Eye (tissue), 1 donor: ENCODE results near the gene ADAMTS17.
"Not testable (repeated sequence)": the region's sequence is repeated elsewhere in the genome, so short reads cannot be mapped to it uniquely, and the experiment has no call there.

Experiments used
- DNase-seq: peaks from one replicate; pipeline ENCODE4 v3.0.0-alpha.2; 2015

Gene ADAMTS17

GRCh38 chr15:100341750-100342560 lies at the start of gene ADAMTS17:
Gene ADAMTS17, minus strand, starts transcription at chr15:100341975. Its CDS starts 76 bp downstream, at chr15:100341899.
- peak; percentile 98 for DNase-seq

GRCh38 chr15:100385300-100386050 lies 43.7 kb upstream of the ADAMTS17 start:
- no peak for DNase-seq

GRCh38 chr15:100384108-100384410 lies 42.3 kb upstream of the ADAMTS17 start:
- no peak for DNase-seq

- peak; percentile 28 for DNase-seq
These were observed 41.7 kb upstream of the ADAMTS17 start for GRCh38 chr15:100383302-100384107.

- no peak for DNase-seq
These were observed 32.2 kb upstream of the ADAMTS17 start for GRCh38 chr15:100373942-100374341.

GRCh38 chr15:100373120-100373896 lies 31.5 kb upstream of the ADAMTS17 start:
- peak; percentile 23 for DNase-seq

GRCh38 chr15:100372739-100373119 lies 31.0 kb upstream of the ADAMTS17 start:
- DNase-seq, result peak; percentile 3

GRCh38 chr15:100355342-100355741 lies 13.6 kb upstream of the ADAMTS17 start:
- DNase-seq, result no peak

GRCh38 chr15:100353449-100353848 lies 11.7 kb upstream of the ADAMTS17 start:
- no peak for DNase-seq

GRCh38 chr15:100350434-100351226 lies 8.9 kb upstream of the ADAMTS17 start:
- no peak for DNase-seq

- peak; percentile 98 for DNase-seq
These were observed 8.1 kb upstream of the ADAMTS17 start for GRCh38 chr15:100349696-100350433.

GRCh38 chr15:100349321-100349695 lies 7.5 kb upstream of the ADAMTS17 start:
- no peak for DNase-seq

GRCh38 chr15:100348578-100348977 lies 6.8 kb upstream of the ADAMTS17 start:
- DNase-seq, result no peak

- DNase-seq, result no peak
These were observed 5.2 kb upstream of the ADAMTS17 start for GRCh38 chr15:100346866-100347512.

- DNase-seq, result no peak
These were observed 3.7 kb upstream of the ADAMTS17 start for GRCh38 chr15:100345438-100345837.

GRCh38 chr15:100343251-100343650 lies 1.5 kb upstream of the ADAMTS17 start:
- DNase-seq, result no peak

- no peak for DNase-seq
These were observed 481 bp downstream of the ADAMTS17 start for GRCh38 chr15:100341239-100341749.

- peak; percentile 24 for DNase-seq
These were observed 995 bp downstream of the ADAMTS17 start for GRCh38 chr15:100340721-100341238.

- DNase-seq, result peak; percentile 9
These were observed 1.8 kb downstream of the ADAMTS17 start for GRCh38 chr15:100339999-100340398.

GRCh38 chr15:100339451-100339850 lies 2.3 kb downstream of the ADAMTS17 start:
- not testable (repeated sequence) for DNase-seq
